Adrenal gland (tissue), 12 donors: ENCODE measurements around the gene PLCB1. TPM values are rescaled to one million over a fixed set of nuclear protein-coding genes. Genes with fewer than 3 reads are reported as not detected.
"Not testable (repeated sequence)": the region's sequence is repeated elsewhere in the genome, so short reads cannot be mapped to it uniquely, and the experiment has no call there.

Experiments
- DNase-seq, 7 donors: peaks; one replicate each; pipeline ENCODE4 v3.0.0-alpha.2; 2019 to 2020
- H3K27ac ChIP-seq, 5 donors: fragments of 200-600 bp; sonication (generic) in 4 of 5; 1 replicate in 3 of 5; 2 replicates in 2 of 5; pipeline versions ENCODE4 v1.5.1 to v1.8.0; 2016 to 2020; ENCODE audit warnings: mild to moderate bottlenecking in 1 of 5
- H3K27me3 ChIP-seq: fragments of 200-600 bp; 2 replicates; pipeline ENCODE4 v1.8.0; 2021
- H3K36me3 ChIP-seq, 2 donors: fragments of 200-600 bp; replicated peaks in 1 of 2; 1 replicate in 1 of 2; 2 replicates in 1 of 2; pipeline versions ENCODE4 v1.5.1 to v1.8.0; 2018 to 2022
- H3K4me1 ChIP-seq, 2 donors: fragments of 200-600 bp; replicated peaks in 1 of 2; 1 replicate in 1 of 2; 2 replicates in 1 of 2; pipeline versions ENCODE4 v1.5.1 to v1.8.0; 2018 to 2021
- H3K4me3 ChIP-seq, 4 donors: fragments of 200-600 bp; sonication (generic) in 3 of 4; one replicate each; pipeline ENCODE4 v1.5.1; 2016 to 2018
- H3K9me3 ChIP-seq, 3 donors: fragments of 200-600 bp; sonication (generic) in 1 of 3; replicated peaks in 1 of 3; 1 replicate in 2 of 3; 2 replicates in 1 of 3; pipeline versions ENCODE4 v1.5.1 to v1.8.0; 2016 to 2021
- POLR2A ChIP-seq, 2 donors: fragments of 450-650 bp; IDR thresholded peaks; one replicate each; pipeline ENCODE4 v1.6.1; 2017; ENCODE audit warnings: antibody characterized with exemption in 2 of 2, mild to moderate bottlenecking in 2 of 2, moderate library complexity in 1 of 2
- WGBS, 4 donors: extraction: QIAGEN DNeasy Blood & Tissue Kit in 2 of 4; methylation state at CpG; one replicate each; pipeline versions ENCODE4 v1.1.5 to v1.1.7; 2013 to 2017; 5-methylcytosine and 5-hydroxymethylcytosine counted together
- intact Hi-C, 2 donors: fragments of 100-400 bp; cut with DNase I; formaldehyde crosslinking; loops; one replicate each; pipeline versions ENCODE4 v1.14.1 to v1.15.0; 2022 to 2023
- polyA plus RNA-seq, 3 donors: library from polyadenylated mRNA; stranded (reverse); fragments of 200-250 nt in 2 of 3; fragments of 350-450 nt in 1 of 3; fragmentation: Illumina TruSeq in 1 of 3; extraction: RNeasy Lipid Tissue Mini Kit (QIAGEN cat#74804) in 1 of 3; gene quantifications; one replicate each; pipeline ENCODE4 v1.2.3, GENCODE V29; 2013 to 2014
- total RNA-seq, 9 donors: library from RNA; depleted of rRNA in 4 of 9; stranded (reverse); fragments of >200 nt in 4 of 9; fragments of 120-200 nt in 1 of 9; fragmentation: NEBNext Ultra II Directional in 1 of 9; extraction: Animal tissue kit (Norgen Biotek cat#: 25700) in 1 of 9; gene quantifications; one replicate each; pipeline versions ENCODE4 v1.1.0 to v1.2.4, GENCODE V29; 2013 to 2023
- TF ChIP-seq, protein P1 (sequence below), 6 experiments: fragments of 450-650 bp in 4 of 6; fragments of 200-600 bp in 2 of 6; sonication (generic) in 1 of 6; IDR thresholded peaks; 1 replicate in 5 of 6; 2 replicates in 1 of 6; pipeline versions ENCODE4 v1.5.1 to v1.8.0; 2016 to 2021; ENCODE audit warnings: antibody characterized with exemption in 6 of 6, mild to moderate bottlenecking in 2 of 6, moderate library complexity in 1 of 6
- donor health status: healthy with polysubstance abuse.
- donor health status: Bipolar disorder and iron deficiency.
- donor health status: DM: yes; HTN: yes; CAD: no.
- donor health status: DM: no; HTN: no; CAD: no.
- donor health status: DM: no; HTN: no; CAD: no.
- donor health status: DM: yes; HTN: yes; CAD: no.

Gene PLCB1
- total and polyA plus RNA-seq, 12 donors = 7.7 to 56.6 (median 27.9) TPM

DNA sequence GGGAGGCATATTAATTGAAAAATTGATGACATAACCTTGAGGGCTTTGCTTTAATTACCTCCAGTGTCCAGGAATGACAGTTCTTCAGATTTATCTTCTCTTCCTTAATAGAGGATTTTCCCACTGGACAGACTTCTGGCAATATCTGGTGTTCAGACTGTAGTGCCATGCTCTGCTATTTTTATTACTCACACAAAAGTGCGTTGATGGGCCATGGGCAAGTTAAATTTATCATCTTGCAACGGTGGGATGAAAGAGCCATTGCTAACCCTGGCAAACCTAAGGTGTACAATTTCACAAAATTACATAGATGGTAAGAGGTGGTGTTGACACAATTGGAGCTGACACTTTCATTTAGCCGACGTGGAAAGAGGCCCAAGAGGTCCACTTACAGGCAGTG is 683.1 kb downstream of the PLCB1 start:
- Histone ChIP-seq H3K4me3 (no peak overlapping the region), H3K27ac (no peak overlapping the region), H3K4me1 (no peaks in the 10 kb centered on the region), H3K36me3 (no peaks in the 10 kb centered on the region), H3K27me3 (no peaks in the 10 kb centered on the region), H3K9me3 (no peaks in the 10 kb centered on the region)
- 80 to 93% (median 91%) methylated on average over 4 of the region's 4 CpGs for WGBS, 4 donors
- DNase-seq = no peak
- TF ChIP-seq, protein P1, sequence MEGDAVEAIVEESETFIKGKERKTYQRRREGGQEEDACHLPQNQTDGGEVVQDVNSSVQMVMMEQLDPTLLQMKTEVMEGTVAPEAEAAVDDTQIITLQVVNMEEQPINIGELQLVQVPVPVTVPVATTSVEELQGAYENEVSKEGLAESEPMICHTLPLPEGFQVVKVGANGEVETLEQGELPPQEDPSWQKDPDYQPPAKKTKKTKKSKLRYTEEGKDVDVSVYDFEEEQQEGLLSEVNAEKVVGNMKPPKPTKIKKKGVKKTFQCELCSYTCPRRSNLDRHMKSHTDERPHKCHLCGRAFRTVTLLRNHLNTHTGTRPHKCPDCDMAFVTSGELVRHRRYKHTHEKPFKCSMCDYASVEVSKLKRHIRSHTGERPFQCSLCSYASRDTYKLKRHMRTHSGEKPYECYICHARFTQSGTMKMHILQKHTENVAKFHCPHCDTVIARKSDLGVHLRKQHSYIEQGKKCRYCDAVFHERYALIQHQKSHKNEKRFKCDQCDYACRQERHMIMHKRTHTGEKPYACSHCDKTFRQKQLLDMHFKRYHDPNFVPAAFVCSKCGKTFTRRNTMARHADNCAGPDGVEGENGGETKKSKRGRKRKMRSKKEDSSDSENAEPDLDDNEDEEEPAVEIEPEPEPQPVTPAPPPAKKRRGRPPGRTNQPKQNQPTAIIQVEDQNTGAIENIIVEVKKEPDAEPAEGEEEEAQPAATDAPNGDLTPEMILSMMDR (IDR thresholded peaks at IDR 0.05) = no peak
- no peak for TF ChIP-seq POLR2A (IDR thresholded peaks at IDR 0.05)
- intact Hi-C loops = no loop called here

DNA sequence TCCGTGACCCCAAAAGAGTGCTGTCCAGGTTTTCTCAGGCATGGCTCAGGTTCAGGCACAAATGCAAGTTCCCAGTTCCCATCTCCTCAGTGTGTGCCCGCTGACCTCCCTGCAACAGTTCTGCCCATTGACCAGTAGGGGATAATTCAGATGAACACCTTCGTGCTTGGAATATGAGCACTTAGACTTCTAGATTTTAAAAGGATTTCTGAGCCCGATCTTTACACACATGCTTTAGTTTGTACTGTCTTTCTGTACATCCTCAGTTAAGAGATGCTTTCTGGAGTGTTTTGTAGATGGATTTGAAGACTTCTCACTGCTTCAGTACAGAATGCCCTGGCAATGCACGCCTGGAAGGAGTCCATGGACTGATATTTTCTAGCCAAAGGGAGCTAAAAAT is 697.2 kb downstream of the PLCB1 start:
- DNase-seq = no peak
- Histone ChIP-seq H3K9me3 (no peaks in the 10 kb centered on the region), H3K4me1 (no peaks in the 10 kb centered on the region), H3K36me3 (no peaks in the 10 kb centered on the region), H3K27ac (no peak overlapping the region), H3K27me3 (no peaks in the 10 kb centered on the region), H3K4me3 (no peak overlapping the region)
- WGBS, 4 donors = 85 to 96% (median 91%) methylated on average over 5 of the region's 5 CpGs
- TF ChIP-seq, protein P1 (IDR thresholded peaks at IDR 0.05) = peak in 2 of 6 experiments; percentile 10 to 24
- TF ChIP-seq POLR2A (IDR thresholded peaks at IDR 0.05) = no peak
- intact Hi-C loops = no loop called here

DNA sequence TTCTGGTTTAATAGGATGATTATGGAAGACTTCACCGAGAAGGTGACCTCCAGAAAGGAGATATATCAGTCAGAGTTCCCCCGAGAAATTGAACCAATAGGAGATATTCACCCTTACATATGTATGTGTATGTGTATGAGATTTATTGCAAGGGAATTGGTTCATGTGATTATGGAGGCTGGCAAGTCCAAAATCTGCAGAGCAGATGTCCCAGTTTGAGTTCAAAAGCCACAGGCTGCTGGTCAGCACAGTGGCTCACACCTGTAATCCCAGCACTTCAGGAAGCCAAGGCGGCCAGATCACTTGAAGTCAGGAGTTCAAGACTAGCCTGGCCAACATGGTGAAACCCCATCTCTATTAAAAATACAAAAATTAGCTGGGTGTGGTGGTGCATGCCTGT is 702.2 kb downstream of the PLCB1 start:
- H3K27ac ChIP-seq, H3K36me3 ChIP-seq, H3K4me1 ChIP-seq, DNase-seq, H3K4me3 ChIP-seq, H3K27me3 ChIP-seq, intact Hi-C loops, H3K9me3 ChIP-seq: not testable (repeated sequence)
- WGBS, 4 donors = 94 to 97% (median 95%) methylated on average over 2 to 3 of the region's 3 CpGs

DNA sequence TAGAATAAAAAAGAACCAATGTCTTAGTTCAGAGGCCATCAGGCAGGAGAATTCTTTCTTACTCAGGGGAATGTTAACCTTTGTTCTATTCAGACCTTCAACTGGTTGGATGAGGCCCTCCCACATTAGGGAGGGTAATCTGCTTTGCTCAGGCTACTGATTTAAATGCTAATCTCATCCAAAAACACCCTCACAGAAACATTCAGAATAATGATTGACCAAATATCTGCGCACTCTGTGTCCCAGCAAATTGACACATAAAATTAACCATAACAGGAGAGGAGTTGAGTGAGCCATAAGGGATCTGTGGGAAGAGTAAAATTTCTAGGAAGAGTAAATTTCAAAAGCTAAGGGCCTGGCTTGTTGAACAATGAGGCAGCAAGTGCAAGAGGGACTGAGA is 702.8 kb downstream of the PLCB1 start:
- Histone ChIP-seq H3K27ac (no peak overlapping the region), H3K9me3 (no peaks in the 10 kb centered on the region), H3K4me3 (no peak overlapping the region), H3K4me1 (no peaks in the 10 kb centered on the region), H3K27me3 (no peaks in the 10 kb centered on the region), H3K36me3 (no peaks in the 10 kb centered on the region)
- TF ChIP-seq, protein P1 (IDR thresholded peaks at IDR 0.05) = no peak
- no peak for TF ChIP-seq POLR2A (IDR thresholded peaks at IDR 0.05)
- DNase-seq = no peak
- 64 to 95% (median 71%) methylated on average over 1 of the region's 1 CpG for WGBS, 4 donors
- intact Hi-C loops = no loop called here

DNA sequence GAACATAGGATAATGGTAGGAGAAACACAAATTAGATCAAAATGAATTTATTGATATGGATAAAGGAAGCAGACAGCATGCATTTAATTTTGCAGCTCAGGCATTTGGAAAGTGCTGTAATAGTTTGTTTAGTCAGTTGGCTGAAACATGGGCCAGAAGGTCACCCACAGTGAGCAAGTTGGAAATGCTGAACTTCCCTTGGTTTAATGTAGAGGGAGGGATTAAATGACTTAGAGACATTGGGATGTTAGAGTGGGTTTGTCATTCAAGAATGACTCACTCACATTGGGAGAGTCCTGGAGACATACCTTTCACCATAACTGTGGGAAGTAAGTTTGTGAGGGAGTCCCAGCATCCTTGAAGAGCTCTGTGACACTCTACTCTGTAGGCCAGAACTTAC is 705.3 kb downstream of the PLCB1 start:
- no peaks in the 10 kb centered on the region for H3K36me3 ChIP-seq
- intact Hi-C loops = no loop called here
- no peaks in the 10 kb centered on the region for H3K4me1 ChIP-seq
- no peaks in the 10 kb centered on the region for H3K9me3 ChIP-seq
- no peak overlapping the region for H3K27ac ChIP-seq
- TF ChIP-seq, protein P1 (IDR thresholded peaks at IDR 0.05) = no peak
- no peak for TF ChIP-seq POLR2A (IDR thresholded peaks at IDR 0.05)
- DNase-seq = no peak
- no peak overlapping the region for H3K4me3 ChIP-seq
- H3K27me3 ChIP-seq = no peaks in the 10 kb centered on the region
